Stimulated activated CD4-positive, alpha-beta T cell treated with anti-CD3 and anti-CD28 coated beads, Interleukin-1b, Interleukin-23, amount 100 ng/mL, for 24 hours (primary cell): ENCODE data around the gene DUSP3.
A peak's percentile ranks its signal among the peaks of the same experiment; 100 is the strongest.
"Not testable (repeated sequence)": the region's sequence is repeated elsewhere in the genome, so short reads cannot be mapped to it uniquely, and the experiment has no call there.

Experiments
- DNase-seq, 4 experiments: peaks; one replicate each; pipeline ENCODE4 v3.0.0-alpha.2; 2020; ENCODE audit warnings: low read depth in 4 of 4, low spot score in 1 of 4

The DUSP3 gene

DNA sequence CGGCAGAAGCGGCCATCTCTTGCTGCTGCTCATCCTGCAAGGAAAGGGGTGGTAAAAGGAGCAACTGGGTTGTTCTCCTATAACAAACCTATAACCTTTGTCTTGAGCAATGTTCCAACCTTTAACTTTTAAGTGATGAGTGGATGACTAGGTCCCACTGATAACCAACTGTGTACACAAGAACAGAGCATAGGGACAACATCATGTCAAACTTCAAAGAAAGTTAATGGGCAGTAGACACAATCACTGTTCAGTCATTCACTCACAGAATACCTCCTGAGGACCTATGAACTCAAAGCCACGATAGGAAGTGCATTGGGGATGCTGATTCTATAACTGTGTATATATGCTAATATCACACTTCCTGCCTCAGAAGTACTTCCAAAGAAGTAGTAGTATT, 23.1 kb upstream of the DUSP3 start:
- no peak for DNase-seq

GRCh38 chr17:43800736-43801135, 22.0 kb upstream of the DUSP3 start:
- DNase-seq, result no peak

DNA sequence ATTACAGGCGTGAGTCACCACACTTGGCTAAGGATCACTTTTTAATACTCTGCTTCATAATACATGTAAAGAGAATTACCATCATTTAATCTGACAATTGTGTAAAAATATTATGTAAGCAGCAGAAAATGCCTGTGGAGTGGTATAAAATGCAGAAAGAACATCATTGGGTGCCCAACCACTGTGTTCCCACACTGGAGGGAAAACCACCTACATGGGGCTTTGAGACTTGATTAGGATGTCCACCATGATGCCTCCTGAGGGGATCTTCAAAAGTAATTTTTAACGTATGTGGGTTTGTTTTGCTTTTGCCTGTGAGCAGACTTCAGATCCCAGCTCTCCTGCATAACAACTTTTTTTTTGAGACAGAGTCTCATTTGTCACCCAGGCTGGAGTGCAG, 20.3 kb upstream of the DUSP3 start:
- no peak for DNase-seq

DNA sequence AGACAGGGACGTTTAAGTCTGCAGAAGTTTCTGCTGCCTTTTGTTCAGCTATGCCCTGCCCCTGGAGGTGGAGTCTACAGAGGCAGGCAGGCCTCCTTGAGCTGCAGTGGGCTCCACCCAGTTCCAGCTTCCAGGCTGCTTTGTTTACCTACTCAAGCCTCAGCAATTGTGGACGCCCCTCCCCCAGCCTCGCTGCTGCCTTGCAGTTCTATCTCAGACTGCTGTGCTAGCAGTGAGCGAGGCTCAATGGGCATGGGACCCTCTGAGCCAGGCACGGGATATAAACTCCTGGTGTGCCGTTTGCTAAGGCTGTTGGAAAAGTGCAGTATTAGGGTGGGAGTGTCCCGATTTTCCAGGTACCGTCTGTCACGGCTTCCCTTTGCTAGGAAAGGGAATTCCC, 19.2 kb upstream of the DUSP3 start:
- not testable (repeated sequence) for DNase-seq

DNA sequence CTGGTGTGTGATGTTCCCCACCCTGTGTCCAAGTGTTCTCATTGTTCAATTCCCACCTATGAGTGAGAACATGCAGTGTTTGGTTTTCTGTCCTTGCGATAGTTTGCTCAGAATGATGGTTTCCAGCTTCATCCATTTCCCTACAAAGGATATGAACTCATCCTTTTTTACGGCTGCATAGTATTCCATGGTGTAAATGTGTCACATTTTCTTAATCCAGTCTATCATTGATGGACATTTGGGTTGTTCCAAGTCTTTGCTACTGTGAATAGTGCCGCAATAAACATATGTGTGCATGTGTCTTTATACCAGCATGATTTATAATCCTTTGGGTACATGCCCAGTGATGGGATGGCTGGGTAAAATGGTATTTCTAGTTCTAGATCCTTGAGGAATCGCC, 13.9 kb upstream of the DUSP3 start:
- not testable (repeated sequence) for DNase-seq

DNA sequence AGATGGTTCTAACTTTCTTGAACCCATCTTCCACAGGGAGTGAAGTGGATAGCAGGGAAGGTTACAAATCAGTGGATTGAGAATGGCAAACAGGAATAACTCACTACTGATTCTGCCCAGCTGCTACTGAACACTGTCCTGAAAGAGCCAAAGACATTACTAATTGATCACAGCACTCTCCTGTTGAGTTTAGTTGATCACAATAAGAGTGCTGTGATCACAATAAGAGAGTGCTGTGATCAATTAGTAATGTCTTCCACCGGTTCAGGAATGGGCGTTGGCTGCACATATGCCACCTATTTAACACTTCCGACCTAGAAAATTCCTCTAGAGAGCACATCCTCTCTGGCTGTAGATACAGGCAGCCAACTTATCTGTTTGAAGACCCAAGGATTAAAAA, 12.8 kb upstream of the DUSP3 start:
- no peak for DNase-seq

- DNase-seq, result no peak
Observed at GRCh38 chr17:43790311-43790940, 11.6 kb upstream of the DUSP3 start.

DNA sequence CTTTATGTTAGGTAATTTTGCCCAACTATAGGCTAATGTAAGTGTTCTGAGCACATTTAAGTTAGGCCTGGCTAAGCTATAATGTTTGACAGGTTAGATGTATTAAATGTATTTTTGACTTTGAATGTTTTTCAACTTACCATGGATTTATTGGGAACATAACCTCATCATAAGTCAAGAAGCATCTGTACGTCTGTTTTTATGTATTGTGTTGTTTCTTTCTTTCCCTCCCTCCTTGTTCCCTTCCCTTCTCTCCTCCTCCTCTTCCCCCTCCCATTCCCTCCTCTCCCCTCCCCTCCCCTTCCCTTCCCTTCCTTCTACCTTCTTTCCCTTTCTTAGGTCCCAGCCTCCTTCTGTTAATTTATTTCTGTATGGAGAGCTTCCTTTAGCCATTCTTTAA, 10.7 kb upstream of the DUSP3 start:
- DNase-seq, result no peak

DNA sequence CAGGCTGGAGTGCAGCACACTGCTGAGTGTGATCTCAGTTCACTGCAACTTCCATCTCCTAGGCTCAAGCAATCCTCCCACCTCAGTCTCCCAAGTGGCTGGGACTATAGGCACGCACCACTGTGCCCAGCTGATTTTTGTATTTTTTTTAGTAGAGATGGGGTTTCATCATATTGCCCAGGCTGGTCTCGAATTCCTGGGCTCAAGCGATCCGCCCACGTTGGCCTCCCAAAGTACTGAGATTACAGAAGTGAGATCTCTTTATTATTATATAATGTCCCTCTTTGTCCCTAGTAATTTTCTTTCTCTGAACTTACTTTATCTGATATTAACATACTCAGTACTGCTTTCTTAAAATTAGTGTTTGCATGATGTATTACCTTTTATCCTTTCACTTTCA, 9.8 kb upstream of the DUSP3 start:
- DNase-seq, result no peak

DNA sequence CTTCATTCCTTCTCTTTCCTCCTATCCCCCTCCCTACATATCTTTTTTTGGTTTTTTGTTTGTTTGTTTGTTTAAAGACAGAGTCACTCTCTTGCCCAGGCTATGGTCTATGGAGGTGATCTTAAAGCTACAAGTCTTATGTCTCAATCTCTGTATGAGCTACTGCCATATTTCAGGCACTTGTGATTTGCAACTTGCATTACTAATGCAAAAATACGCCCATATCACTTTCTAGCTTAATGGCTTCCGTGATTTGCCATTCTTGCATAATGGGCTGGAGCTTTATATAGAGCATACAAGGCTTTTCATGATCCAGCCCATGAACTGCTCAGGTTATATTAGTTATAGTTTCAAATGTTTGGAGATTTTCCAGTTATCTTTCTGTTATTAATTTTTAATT, 9.0 kb upstream of the DUSP3 start:
- DNase-seq, result no peak

- DNase-seq, result no peak
Observed at GRCh38 chr17:43784628-43785101, 5.9 kb upstream of the DUSP3 start.

GRCh38 chr17:43784068-43784467, 5.3 kb upstream of the DUSP3 start:
- no peak for DNase-seq

GRCh38 chr17:43782913-43783680, 4.3 kb upstream of the DUSP3 start:
- no peak for DNase-seq

DNA sequence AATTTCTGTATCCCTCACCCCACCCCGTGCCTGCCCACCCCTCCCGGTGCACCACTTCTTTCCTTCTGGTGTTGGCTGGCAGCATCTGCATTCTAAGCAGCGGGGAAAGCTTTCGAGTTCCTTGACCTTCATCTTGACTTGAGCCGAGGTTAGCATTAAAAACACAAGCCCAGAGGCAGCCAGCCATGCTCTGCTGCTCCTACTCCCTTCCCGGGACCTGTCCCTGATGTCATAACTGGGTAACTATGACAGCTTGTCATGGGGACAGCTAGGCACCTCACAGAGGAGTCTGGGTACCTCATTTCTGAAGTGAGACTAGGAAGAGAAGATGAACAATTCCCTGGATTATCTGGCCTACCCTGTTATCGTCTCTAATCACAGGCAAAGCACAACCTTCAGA, 1.4 kb upstream of the DUSP3 start, which contains the start of gene CFAP97D1:
CFAP97D1 (plus strand) TSS at position 301 of the 400 bp plus-strand sequence; CDS start at position 329, 28 bp downstream.
- no peak for DNase-seq

GRCh38 chr17:43779145-43780125, 658 bp upstream of the DUSP3 start:
- peak in 1 of 4 experiments; percentile 13 for DNase-seq

DNA sequence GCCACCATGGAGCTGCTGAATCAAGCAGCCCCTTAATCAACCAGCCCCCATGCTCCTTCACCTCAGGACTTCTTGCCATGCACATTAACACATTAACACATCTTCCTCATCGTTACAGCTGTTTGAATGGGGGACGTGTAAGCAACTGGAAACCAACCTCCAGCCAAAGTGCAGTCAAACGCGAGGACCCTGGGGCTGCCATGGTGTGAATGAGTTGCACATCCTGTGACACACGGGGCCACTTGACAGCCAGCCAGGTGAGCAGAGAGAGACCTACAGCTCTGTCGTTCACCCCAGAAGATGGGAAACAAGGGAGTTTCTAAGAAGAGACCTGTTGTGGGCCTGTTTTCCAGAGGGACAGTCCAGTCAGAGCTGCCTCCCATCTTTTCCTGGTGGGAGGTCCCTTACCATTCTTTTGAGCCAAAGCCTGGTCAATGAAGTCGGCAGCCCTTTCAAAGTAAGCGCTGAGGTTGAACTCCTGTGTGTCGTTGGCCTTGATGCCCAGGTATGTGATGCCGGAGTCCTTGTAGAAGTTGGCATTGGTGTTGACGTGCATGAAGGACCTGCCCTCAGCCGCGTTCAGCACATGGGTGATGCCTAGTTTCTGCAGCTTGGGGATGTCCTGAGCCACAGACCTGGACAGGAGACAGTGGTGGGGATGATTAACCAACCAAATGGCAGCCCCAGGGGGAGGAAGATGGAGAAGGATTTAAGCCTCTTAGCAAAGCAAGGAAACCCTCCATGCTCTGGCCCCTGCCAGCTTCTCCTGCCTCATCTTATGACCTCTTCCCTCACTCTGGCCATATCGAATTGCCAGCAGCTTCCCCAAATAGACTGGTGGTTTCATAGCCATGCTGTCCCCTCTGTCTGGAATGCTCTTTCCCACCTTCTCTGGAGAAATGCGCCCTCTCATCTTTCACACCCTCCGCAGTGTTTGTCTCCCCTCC, 4.2 kb downstream of the DUSP3 start:
- no peak for DNase-seq

DNA sequence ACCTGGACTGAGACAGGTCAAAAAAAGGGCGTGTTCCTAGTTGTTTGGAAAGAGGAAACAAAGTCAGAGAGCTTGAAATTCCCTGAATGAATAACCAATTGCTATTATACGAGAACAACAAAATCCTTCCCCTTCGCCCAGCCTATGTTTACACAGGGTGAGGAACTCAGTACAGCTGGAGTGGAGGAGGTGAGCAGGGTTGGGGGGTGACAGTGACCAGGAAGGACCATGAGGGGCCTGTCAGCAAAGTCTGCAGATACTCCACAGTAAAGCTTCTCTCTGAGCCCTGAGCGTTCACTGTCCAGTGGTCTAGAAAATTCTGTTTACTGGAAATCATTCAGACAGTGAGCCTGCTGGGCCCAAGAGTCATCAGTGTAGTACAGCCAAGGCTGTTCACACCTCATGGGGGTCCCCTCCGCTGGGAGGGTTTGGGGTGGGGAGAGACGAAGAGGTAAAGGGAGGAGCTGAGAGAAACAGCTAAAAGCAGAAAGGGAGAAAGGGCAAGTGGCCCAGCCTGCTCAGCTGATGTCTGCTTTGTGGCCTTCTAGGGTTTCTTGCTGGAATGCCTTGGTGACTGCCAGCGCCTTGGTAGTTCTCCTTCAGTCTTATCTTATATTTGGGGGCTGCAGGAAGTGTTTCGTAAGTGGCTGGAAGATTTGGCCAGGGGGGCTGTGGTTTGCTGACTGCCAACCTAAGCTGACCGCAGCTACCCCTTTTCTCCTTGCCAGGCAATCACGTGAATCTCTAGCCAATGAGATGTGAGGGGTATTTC, 5.7 kb downstream of the DUSP3 start:
- no peak for DNase-seq

GRCh38 chr17:43771463-43771862, 7.3 kb downstream of the DUSP3 start:
- no peak for DNase-seq

DNA sequence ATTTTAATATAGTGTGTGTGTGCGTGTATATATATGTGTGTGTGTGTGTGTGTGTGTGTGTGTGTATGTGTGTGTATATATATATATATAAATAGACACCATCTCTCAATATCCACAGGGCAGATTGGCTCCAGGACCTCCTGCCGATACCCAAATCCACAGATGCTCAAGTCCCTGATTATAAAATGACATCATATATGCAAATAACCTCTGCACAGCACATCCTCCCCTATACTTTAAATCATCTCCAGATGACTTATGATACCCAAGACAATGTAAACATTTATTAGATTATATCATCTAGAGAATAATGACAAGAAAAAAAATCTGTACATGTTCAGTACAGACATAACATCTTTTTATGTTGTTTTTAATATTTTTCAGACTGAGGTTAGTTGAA, 7.8 kb downstream of the DUSP3 start:
- no peak for DNase-seq

GRCh38 chr17:43769859-43770258, 8.9 kb downstream of the DUSP3 start:
- no peak for DNase-seq
